IPS-18c (cell line): Measurements from ENCODE around the gene LRRN4CL.
"Not testable (repeated sequence)": the region's sequence is repeated elsewhere in the genome, so short reads cannot be mapped to it uniquely, and the experiment has no call there.

Experiments
- H3K4me3 ChIP-seq: 2 replicates; pipeline ENCODE4 v1.7.0; 2013; ENCODE audit warnings: low read depth, mild to moderate bottlenecking, low read length, moderate library complexity; ENCODE audit not compliant: insufficient read depth
- H3K9me3 ChIP-seq: one replicate; pipeline ENCODE4 v1.6.1; 2013; ENCODE audit warnings: mild to moderate bottlenecking, low read length, moderate library complexity; ENCODE audit not compliant: control insufficient read depth, insufficient read depth

LRRN4CL gene

DNA sequence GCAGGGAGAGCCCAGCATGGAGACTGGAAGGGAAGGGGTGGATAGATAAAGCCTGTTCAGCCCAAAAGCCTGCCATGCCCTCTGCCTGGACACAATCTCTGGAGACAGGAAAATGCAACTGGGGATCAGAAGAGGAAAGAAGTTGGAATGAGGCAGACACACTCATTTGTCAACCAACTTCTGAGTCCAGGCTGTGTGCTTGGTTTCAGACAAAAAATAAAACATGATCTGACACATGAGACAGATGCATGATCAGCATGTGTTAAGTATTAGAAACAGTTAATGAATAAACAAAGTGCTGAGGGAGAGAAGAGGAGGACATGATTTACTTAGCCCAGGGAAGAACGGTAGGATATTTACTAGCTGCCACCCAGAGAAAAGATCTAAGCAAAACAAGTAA lies 839 bp downstream of the LRRN4CL start:
- Histone ChIP-seq H3K4me3 (no peak overlapping the region; the same call in 1 of the 2 replicates), H3K9me3 (no peaks in the 10 kb centered on the region)

DNA sequence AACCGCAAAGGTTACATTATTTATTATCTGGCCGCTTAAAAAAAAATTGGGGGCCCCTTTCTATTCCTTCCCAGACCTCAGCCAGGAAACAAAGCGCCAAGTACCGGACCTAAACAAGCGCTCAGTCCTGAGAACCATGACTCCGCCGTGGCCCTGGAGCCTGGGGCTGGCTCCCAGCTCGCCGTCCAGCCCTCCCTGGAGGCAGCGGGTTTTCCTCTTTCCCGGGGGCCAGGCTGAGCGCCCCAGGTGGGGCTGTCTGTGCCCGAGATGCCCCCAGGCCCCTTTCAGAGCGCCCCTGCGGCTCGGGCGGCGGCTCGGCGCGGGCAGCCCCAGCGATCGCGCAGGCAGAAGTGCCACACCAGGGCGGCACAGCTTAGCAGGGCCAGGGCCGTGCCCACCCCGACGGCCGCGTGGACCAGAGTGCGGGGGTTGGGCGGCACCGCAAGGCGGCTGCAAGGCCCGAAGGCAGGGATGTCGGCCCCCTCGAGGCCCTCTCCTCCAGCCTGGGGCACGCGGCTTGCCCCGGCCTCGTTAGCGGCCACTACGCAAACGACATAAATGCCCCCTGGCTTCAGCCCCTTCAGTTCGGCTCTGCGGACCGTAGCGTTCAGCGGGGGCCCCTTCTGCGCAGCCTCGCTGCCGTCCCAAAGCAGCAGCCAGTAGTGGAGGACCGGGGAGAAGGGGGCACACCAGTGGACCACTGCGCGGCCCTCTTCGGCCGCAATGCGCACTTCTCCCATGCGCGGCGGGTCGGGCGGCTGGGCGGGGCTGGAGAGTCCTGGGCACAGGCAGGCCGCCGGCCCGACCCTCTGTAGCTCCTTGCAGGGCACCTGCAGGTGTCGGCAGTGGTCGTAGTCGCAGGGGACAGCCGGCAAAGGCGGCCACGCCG lies 1.6 kb downstream of the LRRN4CL start:
- no peaks in the 10 kb centered on the region for H3K9me3 ChIP-seq
- H3K4me3 ChIP-seq = no peak overlapping the region; the same call in 1 of the 2 replicates

DNA sequence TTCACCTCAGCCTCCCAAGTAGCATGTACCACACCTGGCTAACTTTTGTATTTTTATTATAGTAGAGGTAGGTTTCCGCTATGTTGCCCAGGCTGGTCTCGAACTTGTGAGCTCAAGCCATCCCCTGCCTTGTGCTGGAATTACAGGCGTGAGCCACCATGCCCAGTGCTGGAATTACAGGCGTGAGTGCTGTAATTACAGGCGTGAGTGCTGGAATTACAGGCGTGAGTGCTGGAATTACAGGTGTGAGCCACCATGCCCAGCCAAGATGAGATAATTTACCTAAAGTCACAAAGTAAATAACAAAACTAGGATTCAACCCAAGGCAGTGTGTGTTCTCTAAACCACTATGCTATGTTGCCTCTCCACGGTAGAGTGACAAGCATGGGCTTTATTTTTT lies 6.8 kb downstream of the LRRN4CL start:
- Histone ChIP-seq H3K9me3 (no peaks in the 10 kb centered on the region), H3K4me3 (no peak overlapping the region)

DNA sequence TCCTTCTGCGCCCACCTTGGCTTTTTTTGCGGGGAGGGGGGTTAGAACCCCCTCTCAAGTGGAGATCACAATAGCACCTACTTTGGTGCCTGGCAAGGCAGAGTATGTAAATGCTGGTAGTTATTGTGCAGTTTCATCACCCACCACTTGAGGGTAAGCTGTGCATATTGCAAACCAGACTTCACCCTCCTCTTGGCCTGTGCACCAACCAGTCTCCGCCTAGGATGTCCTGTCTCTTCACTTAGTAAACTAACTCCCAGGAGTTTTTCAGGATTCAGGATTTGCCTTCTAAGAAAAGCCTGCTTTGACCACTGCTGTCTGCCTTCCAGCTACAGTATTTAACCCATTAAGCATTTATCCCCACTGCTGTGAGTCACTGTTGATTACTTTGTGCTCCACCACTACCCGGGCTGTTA lies 8.5 kb downstream of the LRRN4CL start:
- H3K4me3 ChIP-seq = no peak overlapping the region
- H3K9me3 ChIP-seq = no peaks in the 10 kb centered on the region

DNA sequence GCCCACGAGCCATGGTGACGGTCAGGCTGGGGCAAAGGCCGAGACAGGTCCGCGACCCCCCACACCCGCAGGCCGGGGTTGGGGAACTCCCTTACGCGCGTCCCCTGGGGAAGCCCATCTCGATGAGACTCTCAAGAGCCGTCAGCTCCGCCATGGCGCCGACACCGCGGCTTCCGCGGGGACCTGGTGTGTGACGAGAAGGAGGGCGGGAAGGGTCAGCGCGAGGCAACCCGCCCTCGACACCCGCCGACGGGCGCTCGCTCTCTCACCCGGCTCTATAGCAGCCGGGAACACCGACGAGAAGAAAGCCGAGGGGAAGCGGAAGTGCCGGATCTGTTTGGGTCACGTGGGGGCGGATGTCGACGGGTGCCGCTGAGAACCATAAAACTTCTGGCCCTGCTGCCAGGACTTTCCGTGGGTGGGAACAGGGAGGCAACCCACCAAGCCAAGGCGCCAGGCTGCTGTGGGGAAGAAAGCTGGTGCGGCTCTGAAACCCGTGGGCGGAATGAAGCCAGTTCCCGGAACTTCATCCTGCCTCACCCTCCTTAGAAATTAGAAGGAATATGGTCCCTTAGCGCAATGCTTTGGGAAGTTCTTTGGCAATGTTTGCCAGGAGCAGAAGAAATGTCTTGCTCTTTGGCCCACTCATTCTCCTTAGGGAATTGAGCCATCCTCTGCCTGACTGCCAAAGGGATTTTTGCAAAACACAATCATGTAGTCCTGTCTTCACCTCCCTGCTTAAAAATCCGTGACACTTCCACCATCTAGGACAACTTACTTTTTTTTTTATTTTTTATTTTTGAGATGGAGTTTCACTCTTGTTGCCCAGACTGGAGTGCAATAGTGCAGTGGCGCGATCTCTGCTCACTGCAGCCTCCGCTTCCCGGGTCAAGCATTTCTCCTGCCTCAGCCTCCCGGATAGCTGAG lies 10.3 kb downstream of the LRRN4CL start, which contains the start of gene UBXN1:
Gene UBXN1 (minus strand): TSS at position 304 of the 927 bp plus-strand sequence. CDS start 150 bp downstream, at position 154.
- Histone ChIP-seq H3K9me3 (no peaks in the 10 kb centered on the region), H3K4me3 (peak within 1 kb of the TSS; percentile 94)

DNA sequence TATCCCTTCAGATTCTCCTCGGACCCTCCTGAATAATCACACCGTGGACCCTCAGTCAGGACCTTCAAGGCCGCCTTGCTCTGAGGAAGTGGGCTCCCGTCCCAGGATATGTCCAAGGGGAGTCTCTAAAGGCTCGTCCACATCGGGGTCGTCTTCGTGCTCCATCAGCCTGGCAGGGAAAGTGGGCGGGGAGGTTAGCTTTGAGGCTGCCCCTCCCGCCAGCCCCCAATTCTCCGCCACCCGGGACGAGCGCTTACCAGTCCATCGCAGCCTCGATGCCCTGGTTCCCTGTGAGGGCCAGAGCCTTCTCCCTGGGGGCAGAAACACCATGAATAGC lies 10.9 kb downstream of the LRRN4CL start:
- peak overlapping the region; percentile 94 for H3K4me3 ChIP-seq
- H3K9me3 ChIP-seq = no peaks in the 10 kb centered on the region

GRCh38 chr11:62677714-62678113 lies 11.6 kb downstream of the LRRN4CL start:
- Histone ChIP-seq H3K9me3 (no peaks in the 10 kb centered on the region), H3K4me3 (no peak overlapping the region)

DNA sequence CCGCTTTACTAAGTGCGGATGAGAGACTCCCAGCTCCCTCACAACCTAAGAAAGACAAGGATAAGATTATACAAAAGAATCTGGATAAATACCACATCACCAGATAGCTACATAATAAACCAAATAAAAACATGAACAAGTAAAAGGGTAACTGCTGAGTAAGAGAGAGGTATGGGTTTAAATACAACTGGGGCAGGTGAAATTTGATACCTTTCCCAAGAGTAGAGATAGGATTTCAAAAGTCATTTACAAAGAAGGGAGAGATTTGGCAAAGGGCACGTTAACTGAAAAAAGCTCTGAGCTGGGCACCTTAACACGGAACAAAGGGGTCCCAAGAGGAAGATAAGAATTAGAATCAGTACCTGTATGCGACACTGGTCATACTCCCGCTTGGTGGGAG lies 12.2 kb downstream of the LRRN4CL start:
- H3K4me3 ChIP-seq = no peak overlapping the region
- no peaks in the 10 kb centered on the region for H3K9me3 ChIP-seq

DNA sequence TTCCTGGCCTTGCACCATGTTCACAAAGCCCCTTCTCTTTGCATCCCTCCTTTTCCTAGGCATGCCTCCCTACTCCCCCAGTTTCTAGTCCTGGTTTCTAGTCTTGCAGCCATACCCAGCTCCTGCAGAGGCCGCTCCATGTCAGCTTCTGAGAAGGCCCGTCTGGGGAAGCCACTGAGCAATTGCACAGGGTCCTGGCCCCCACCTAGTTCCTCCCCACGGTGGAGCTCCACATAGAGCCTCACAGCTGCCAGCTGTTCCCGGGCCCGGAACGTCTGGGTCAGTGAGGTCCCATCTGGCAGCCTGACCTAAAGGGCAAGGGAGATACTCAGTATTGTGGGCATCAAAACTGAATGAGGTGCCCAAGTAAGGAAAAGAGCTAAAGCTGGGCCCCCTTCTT lies 12.6 kb downstream of the LRRN4CL start:
- H3K9me3 ChIP-seq = no peaks in the 10 kb centered on the region
- H3K4me3 ChIP-seq = no peak overlapping the region

DNA sequence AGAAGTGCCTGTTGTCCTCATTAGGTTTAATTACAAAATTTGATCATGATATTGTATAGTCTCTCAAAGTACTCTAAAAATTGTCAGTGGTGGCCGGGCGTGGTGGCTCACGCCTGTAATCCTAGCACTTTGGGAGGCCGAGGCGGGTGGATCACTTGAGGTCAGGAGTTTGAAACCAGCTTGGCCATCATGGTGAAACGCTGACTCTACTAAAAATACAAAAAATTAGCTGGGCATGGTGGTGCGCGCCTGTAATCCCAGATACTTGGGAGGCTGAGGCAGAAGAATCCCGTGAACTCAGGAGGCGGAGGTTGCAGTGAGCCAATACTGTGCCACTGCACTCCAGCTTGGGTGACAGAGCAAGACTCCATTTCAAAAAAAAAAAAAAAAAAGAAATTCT lies 13.9 kb downstream of the LRRN4CL start:
- H3K4me3 ChIP-seq, H3K9me3 ChIP-seq: not testable (repeated sequence)

GRCh38 chr11:62673196-62673525 lies 16.2 kb downstream of the LRRN4CL start:
- no peak overlapping the region for H3K4me3 ChIP-seq

DNA sequence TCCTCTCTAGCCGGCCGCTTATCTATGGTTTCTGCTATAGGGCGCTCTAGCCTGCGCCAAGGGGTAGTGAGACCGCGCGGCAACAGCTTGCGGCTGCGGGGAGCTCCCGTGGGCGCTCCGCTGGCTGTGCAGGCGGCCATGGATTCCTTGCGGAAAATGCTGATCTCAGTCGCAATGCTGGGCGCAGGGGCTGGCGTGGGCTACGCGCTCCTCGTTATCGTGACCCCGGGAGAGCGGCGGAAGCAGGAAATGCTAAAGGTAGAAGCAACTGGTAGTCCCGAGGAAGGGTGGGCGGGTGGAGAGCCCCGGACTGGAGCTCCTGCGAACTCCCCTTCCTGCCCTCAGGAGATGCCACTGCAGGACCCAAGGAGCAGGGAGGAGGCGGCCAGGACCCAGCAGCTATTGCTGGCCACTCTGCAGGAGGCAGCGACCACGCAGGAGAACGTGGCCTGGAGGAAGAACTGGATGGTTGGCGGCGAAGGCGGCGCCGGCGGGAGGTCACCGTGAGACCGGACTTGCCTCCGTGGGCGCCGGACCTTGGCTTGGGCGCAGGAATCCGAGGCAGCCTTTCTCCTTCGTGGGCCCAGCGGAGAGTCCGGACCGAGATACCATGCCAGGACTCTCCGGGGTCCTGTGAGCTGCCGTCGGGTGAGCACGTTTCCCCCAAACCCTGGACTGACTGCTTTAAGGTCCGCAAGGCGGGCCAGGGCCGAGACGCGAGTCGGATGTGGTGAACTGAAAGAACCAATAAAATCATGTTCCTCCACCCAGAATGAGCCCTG lies 17.5 kb downstream of the LRRN4CL start, which contains the start of the genes LBHD1 and UQCC3:
Gene LBHD1 (minus strand): TSS at position 660 of the 782 bp plus-strand sequence. CDS start 2,236 bp downstream, outside the sequence.
Gene UQCC3 (plus strand): TSS at position 66 of the 782 bp plus-strand sequence. CDS start 73 bp downstream, at position 139.
- Histone ChIP-seq H3K9me3 (no peaks in the 10 kb centered on the region), H3K4me3 (peak within 1 kb of the TSS; percentile 98)

More at GRCh38 chr11:62673196-62673525, 16.2 kb downstream of the LRRN4CL start:
- no peaks in the 10 kb centered on the region for H3K9me3 ChIP-seq

DNA sequence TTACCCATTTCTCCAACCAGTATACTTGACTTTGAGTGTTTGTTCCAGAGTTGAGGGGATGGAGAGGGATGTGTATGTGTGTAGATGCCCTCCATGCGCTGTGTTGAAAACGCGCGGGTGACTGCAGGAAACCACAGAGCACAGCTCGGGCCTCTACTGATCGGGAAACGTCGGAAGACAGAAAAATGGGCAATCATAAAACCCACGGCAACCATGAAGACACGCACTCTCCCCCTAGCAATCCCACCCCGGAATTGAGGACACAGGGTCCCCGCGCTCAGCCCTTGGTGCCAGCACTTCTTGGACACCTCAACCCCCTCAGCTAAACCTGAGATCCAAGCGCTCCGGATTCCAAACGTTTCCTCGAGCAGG lies 18.1 kb downstream of the LRRN4CL start:
- Histone ChIP-seq H3K4me3 (peak overlapping the region; percentile 98), H3K9me3 (no peaks in the 10 kb centered on the region)

DNA sequence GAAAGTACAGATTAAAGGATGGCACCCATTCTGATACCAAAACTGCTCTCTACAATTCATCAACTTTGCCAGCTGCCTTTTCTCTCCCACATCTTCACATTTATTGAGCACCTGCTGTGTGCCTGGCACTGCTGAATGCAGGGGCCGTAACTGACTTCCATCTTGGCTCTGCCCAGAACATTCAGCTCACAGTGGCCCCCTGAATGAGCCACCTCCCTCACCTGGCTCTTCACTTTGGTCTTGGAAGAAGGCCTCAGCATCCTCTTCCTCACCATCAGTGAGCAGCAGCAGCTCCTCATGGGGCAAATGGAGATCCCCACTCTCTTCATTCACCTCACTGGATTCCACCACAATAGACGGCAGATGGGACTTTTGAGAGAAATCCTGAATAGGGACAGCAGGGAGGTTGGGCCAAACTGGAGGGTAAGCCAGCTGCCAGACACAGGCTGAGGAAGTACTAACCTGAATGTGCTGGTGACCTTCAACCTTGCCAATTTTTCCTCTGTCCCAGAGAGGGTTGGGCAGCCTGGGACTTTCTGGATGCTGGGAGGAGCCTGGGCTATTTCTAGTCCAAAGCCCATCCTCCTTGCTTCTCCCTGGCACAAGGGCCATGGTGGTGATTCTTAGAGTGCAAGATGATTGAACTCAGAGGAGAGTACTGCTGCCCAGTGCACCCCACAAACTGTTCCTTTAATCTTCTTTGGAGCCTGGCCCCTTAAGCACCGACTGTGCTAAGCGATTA lies 19.7 kb downstream of the LRRN4CL start:
- H3K4me3 ChIP-seq = no peak overlapping the region

DNA sequence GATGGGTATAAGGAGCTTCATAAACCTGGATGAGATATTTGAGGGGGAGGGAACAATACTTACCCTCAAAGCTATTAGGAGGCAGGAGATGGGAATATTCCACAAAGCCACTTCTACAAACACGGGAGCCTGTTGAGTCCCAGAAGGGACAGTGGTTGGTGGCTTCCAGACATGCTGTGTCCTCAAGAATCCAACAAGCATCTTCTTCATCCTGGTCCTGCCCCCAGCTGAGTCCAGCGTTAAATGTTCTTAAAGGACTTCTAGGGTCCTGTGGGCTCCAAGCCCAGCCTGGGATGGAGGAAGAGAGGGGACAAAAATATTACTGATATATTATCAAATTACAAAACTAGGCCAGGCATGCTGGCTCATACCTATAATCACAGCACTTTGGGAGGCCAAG lies 21.9 kb downstream of the LRRN4CL start:
- H3K4me3 ChIP-seq = no peak overlapping the region

More for the DNA sequence above, 19.7 kb downstream of the LRRN4CL start:
- H3K9me3 ChIP-seq = no peaks in the 10 kb centered on the region

GRCh38 chr11:62666259-62666926 lies 22.9 kb downstream of the LRRN4CL start:
- H3K9me3 ChIP-seq = no peaks in the 10 kb centered on the region
- H3K4me3 ChIP-seq = peak overlapping the region; percentile 100

More for the DNA sequence above, 21.9 kb downstream of the LRRN4CL start:
- H3K9me3 ChIP-seq = no peaks in the 10 kb centered on the region
